HEK293 (cell line): ENCODE measurements around the gene ZNF462.

Experiments used
- CTCF ChIA-PET: fragments of 350-600 bp; formaldehyde crosslinking; extraction: SDS; loops from one replicate; lab custom pipeline; 2021; ENCODE audit warnings: antibody characterized with exemption; lab: Yijun Ruan, JAX
- POLR2A ChIA-PET: fragments of 300-600 bp; formaldehyde crosslinking; extraction: SDS; loops from one replicate; lab custom pipeline; 2020; ENCODE audit warnings: antibody characterized with exemption, inconsistent platforms; lab: Yijun Ruan, JAX
- H3K27ac ChIP-seq: fragments of 200-500 bp; sonication (Bioruptor generic); 2 replicates; pipeline ENCODE4 v1.5.1; 2014; ENCODE audit warnings: low read depth, low read length, control low read depth, inconsistent platforms; ENCODE audit errors: extremely low read depth
- H3K36me3 ChIP-seq, 2 experiments: fragments of 200-500 bp in 1 of 2; sonication (Bioruptor generic) in 1 of 2; 1 replicate in 1 of 2; 2 replicates in 1 of 2; pipeline ENCODE4 v1.5.1; 2014 to 2017; ENCODE audit warnings: inconsistent platforms in 2 of 2, low read length in 2 of 2; ENCODE audit not compliant: control insufficient read depth in 2 of 2, insufficient read depth in 1 of 2
- H3K4me1 ChIP-seq: fragments of 200-500 bp; sonication (Bioruptor generic); 2 replicates; pipeline ENCODE4 v1.5.1; 2014; ENCODE audit warnings: mild to moderate bottlenecking, low read length, inconsistent platforms; ENCODE audit not compliant: control insufficient read depth, insufficient read depth
- H3K4me3 ChIP-seq: 2 replicates; pipeline ENCODE4 v1.5.1; 2011; ENCODE audit warnings: low read depth, mild to moderate bottlenecking, control low read depth, low read length, moderate library complexity
- H3K9me3 ChIP-seq: fragments of 200-500 bp; sonication (Bioruptor generic); 2 replicates; pipeline ENCODE4 v1.5.1; 2014; ENCODE audit warnings: low read depth, low read length, inconsistent platforms; ENCODE audit not compliant: control insufficient read depth, insufficient read depth
- EGR2 ChIP-seq: fragments of 450-650 bp; formaldehyde crosslinking; IDR thresholded peaks from 2 replicates; pipeline ENCODE4 v1.5.1; 2016; ENCODE audit warnings: low read depth, missing biosample characterization, missing genetic modification characterization
- OVOL3 ChIP-seq: fragments of 450-650 bp; formaldehyde crosslinking; IDR thresholded peaks from 2 replicates; pipeline ENCODE4 v1.5.1; 2016; ENCODE audit warnings: missing biosample characterization, missing genetic modification characterization
- SCRT2 ChIP-seq: fragments of 450-650 bp; formaldehyde crosslinking; IDR thresholded peaks from 2 replicates; pipeline ENCODE4 v1.5.1; 2016; ENCODE audit warnings: missing biosample characterization, missing genetic modification characterization
- ZBTB20 ChIP-seq: fragments of 450-650 bp; formaldehyde crosslinking; IDR thresholded peaks from 2 replicates; pipeline ENCODE4 v1.5.1; 2016; ENCODE audit warnings: missing biosample characterization, missing genetic modification characterization
- ZBTB8A ChIP-seq: fragments of 450-650 bp; formaldehyde crosslinking; IDR thresholded peaks from 2 replicates; pipeline ENCODE4 v1.5.1; 2016; ENCODE audit warnings: missing biosample characterization, missing genetic modification characterization
- ZEB2 ChIP-seq: fragments of 450-650 bp; formaldehyde crosslinking; IDR thresholded peaks from 2 replicates; pipeline ENCODE4 v1.5.1; 2016; ENCODE audit warnings: missing biosample characterization, missing genetic modification characterization
- ZFP3 ChIP-seq: fragments of 450-650 bp; formaldehyde crosslinking; IDR thresholded peaks from 2 replicates; pipeline ENCODE4 v1.5.1; 2016; ENCODE audit warnings: low read depth, missing biosample characterization, missing genetic modification characterization
- ZNF10 ChIP-seq: fragments of 450-650 bp; formaldehyde crosslinking; IDR thresholded peaks from 2 replicates; pipeline ENCODE4 v1.5.1; 2017; ENCODE audit warnings: missing biosample characterization, missing genetic modification characterization
- ZNF121 ChIP-seq: fragments of 450-650 bp; formaldehyde crosslinking; IDR thresholded peaks from 2 replicates; pipeline ENCODE4 v1.5.1; 2016; ENCODE audit warnings: missing biosample characterization, missing genetic modification characterization
- ZNF133 ChIP-seq: fragments of 450-650 bp; formaldehyde crosslinking; IDR thresholded peaks from 2 replicates; pipeline ENCODE4 v1.5.1; 2016; ENCODE audit warnings: missing biosample characterization, missing genetic modification characterization
- ZNF391 ChIP-seq: fragments of 450-650 bp; formaldehyde crosslinking; IDR thresholded peaks from 2 replicates; pipeline ENCODE4 v1.5.1; 2016; ENCODE audit warnings: low read depth, missing biosample characterization, missing genetic modification characterization, borderline replicate concordance
- ZNF514 ChIP-seq: fragments of 450-650 bp; formaldehyde crosslinking; IDR thresholded peaks from 2 replicates; pipeline ENCODE4 v1.5.1; 2016; ENCODE audit warnings: missing biosample characterization, missing genetic modification characterization
- ZNF529 ChIP-seq: fragments of 450-650 bp; formaldehyde crosslinking; IDR thresholded peaks from 2 replicates; pipeline ENCODE4 v1.5.1; 2017; ENCODE audit warnings: missing genetic modification characterization, missing biosample characterization; ENCODE audit not compliant: insufficient replicate concordance
- ZNF596 ChIP-seq: fragments of 450-650 bp; IDR thresholded peaks from 2 replicates; pipeline ENCODE4 v1.5.0; 2018; ENCODE audit warnings: missing biosample characterization, mild to moderate bottlenecking, missing genetic modification characterization, moderate library complexity
- ZNF621 ChIP-seq: fragments of 450-650 bp; formaldehyde crosslinking; IDR thresholded peaks from 2 replicates; pipeline ENCODE4 v1.5.1; 2017; ENCODE audit warnings: missing biosample characterization, missing genetic modification characterization
- ZNF670 ChIP-seq: fragments of 450-650 bp; formaldehyde crosslinking; IDR thresholded peaks from 2 replicates; pipeline ENCODE4 v1.5.1; 2016; ENCODE audit warnings: missing biosample characterization, missing genetic modification characterization, low read depth
- ZNF677 ChIP-seq: fragments of 450-650 bp; IDR thresholded peaks from 2 replicates; pipeline ENCODE4 v1.5.0; 2018; ENCODE audit warnings: missing biosample characterization, mild to moderate bottlenecking, missing genetic modification characterization, moderate library complexity
- ZNF777 ChIP-seq: fragments of 450-650 bp; formaldehyde crosslinking; IDR thresholded peaks from 2 replicates; pipeline ENCODE4 v1.5.1; 2017; ENCODE audit warnings: missing biosample characterization, missing genetic modification characterization, borderline replicate concordance
- ZNF843 ChIP-seq: fragments of 450-650 bp; formaldehyde crosslinking; IDR thresholded peaks from 2 replicates; pipeline ENCODE4 v1.5.1; 2016; ENCODE audit warnings: missing biosample characterization, missing genetic modification characterization
- ZSCAN16 ChIP-seq: fragments of 450-650 bp; formaldehyde crosslinking; IDR thresholded peaks from 2 replicates; pipeline ENCODE4 v1.5.1; 2016; ENCODE audit warnings: missing biosample characterization, missing genetic modification characterization
- TF ChIP-seq, protein P1 (sequence below): fragments of 450-650 bp; formaldehyde crosslinking; IDR thresholded peaks from 2 replicates; pipeline ENCODE4 v1.5.1; 2016; ENCODE audit warnings: missing biosample characterization, missing genetic modification characterization
- TF ChIP-seq, protein P2 (sequence below): fragments of 450-650 bp; formaldehyde crosslinking; IDR thresholded peaks from 2 replicates; pipeline ENCODE4 v1.5.1; 2016; ENCODE audit warnings: missing biosample characterization, missing genetic modification characterization
- TF ChIP-seq, protein P3 (sequence below): fragments of 450-650 bp; formaldehyde crosslinking; IDR thresholded peaks from 2 replicates; pipeline ENCODE4 v1.5.1; 2016; ENCODE audit warnings: missing biosample characterization, missing genetic modification characterization
- TF ChIP-seq, protein P4 (sequence below): fragments of 450-650 bp; formaldehyde crosslinking; IDR thresholded peaks from 2 replicates; pipeline ENCODE4 v1.5.1; 2016; ENCODE audit warnings: missing biosample characterization, missing genetic modification characterization, borderline replicate concordance
- TF ChIP-seq, protein P5 (sequence below): fragments of 450-650 bp; formaldehyde crosslinking; IDR thresholded peaks from 2 replicates; pipeline ENCODE4 v1.5.1; 2016; ENCODE audit warnings: missing biosample characterization, missing genetic modification characterization

ZNF462 gene

DNA sequence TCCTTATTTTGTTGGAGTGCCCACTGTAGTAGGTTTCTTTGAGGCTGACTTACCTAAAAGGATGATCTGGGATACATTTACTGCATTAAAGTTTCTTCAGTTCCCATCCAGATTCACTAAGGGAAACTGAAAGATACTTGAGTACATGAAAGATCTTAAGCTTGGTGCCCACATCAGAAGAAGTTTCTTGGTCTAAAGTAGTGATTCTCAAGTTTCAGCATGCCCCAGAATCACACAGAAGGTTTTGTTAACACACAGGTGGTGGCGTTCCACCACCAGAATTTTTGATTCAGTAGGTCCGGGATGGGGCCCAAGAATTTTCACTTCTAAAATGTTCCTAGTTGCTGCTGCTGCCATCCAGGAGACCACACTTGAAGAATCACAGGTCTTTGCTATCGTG lies 171.0 kb downstream of the ZNF462 start:
- H3K36me3 ChIP-seq = no peaks in the 10 kb centered on the region
- H3K4me1 ChIP-seq = no peaks in the 10 kb centered on the region
- TF ChIP-seq SCRT2 (tag by site-specific recombination) (no peak), ZNF10 (tag by site-specific recombination) (no peak), EGR2 (no peak), ZNF670 (tag by site-specific recombination) (no peak), ZBTB20 (tag by site-specific recombination) (no peak), ZFP3 (no peak), ZBTB8A (tag by site-specific recombination) (no peak), ZNF133 (tag by site-specific recombination) (no peak), ZEB2 (no peak)
- ChIA-PET POLR2A (no interaction called here), CTCF (no interaction called here)
- no peak overlapping the region for H3K4me3 ChIP-seq
- no peak overlapping the region for H3K27ac ChIP-seq
- H3K9me3 ChIP-seq = no peaks in the 10 kb centered on the region

DNA sequence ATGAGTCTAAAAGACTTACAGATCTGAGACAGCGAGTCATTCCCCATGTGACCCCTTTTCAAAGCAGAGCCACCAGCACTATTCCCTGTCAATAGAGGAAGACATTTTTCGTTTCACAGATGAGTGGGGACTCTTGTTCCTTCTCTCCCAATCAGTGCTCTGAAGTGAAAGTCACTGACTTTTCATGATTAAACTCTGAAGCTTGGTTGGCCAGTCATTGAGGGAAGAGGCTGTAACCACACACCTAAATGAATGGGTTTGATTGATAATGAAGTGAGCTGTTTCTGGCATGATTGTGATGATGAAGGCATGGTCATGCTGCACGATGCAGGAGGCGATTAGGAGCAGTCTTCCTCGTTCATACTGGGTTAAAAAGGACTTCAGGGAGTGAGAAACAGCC lies 171.9 kb downstream of the ZNF462 start:
- ChIA-PET POLR2A (no interaction called here), CTCF (interaction anchor here (0.8 kb wide), 1 partner anchor 1172 kb away, joined by 3 read pairs; no protein-coding TSS in a partner anchor)
- TF ChIP-seq ZNF621 (tag by site-specific recombination) (no peak), ZNF843 (tag by site-specific recombination) (no peak), ZNF777 (tag by site-specific recombination) (no peak), ZBTB20 (tag by site-specific recombination) (no peak), OVOL3 (tag by site-specific recombination) (no peak), ZNF121 (tag by site-specific recombination) (no peak), ZNF596 (tag by site-specific recombination) (no peak), ZSCAN16 (tag by site-specific recombination) (no peak), ZNF677 (no peak), ZNF529 (tag by site-specific recombination) (no peak), ZNF514 (no peak), ZNF391 (tag by site-specific recombination) (no peak)
- TF ChIP-seq, protein P1, sequence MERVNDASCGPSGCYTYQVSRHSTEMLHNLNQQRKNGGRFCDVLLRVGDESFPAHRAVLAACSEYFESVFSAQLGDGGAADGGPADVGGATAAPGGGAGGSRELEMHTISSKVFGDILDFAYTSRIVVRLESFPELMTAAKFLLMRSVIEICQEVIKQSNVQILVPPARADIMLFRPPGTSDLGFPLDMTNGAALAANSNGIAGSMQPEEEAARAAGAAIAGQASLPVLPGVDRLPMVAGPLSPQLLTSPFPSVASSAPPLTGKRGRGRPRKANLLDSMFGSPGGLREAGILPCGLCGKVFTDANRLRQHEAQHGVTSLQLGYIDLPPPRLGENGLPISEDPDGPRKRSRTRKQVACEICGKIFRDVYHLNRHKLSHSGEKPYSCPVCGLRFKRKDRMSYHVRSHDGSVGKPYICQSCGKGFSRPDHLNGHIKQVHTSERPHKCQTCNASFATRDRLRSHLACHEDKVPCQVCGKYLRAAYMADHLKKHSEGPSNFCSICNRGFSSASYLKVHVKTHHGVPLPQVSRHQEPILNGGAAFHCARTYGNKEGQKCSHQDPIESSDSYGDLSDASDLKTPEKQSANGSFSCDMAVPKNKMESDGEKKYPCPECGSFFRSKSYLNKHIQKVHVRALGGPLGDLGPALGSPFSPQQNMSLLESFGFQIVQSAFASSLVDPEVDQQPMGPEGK (tag by site-specific recombination) = no peak
- TF ChIP-seq, protein P2, sequence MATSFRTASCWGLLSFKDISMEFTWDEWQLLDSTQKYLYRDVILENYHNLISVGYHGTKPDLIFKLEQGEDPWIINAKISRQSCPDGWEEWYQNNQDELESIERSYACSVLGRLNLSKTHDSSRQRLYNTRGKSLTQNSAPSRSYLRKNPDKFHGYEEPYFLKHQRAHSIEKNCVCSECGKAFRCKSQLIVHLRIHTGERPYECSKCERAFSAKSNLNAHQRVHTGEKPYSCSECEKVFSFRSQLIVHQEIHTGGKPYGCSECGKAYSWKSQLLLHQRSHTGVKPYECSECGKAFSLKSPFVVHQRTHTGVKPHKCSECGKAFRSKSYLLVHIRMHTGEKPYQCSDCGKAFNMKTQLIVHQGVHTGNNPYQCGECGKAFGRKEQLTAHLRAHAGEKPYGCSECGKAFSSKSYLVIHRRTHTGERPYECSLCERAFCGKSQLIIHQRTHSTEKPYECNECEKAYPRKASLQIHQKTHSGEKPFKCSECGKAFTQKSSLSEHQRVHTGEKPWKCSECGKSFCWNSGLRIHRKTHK = no peak
- TF ChIP-seq, protein P3, sequence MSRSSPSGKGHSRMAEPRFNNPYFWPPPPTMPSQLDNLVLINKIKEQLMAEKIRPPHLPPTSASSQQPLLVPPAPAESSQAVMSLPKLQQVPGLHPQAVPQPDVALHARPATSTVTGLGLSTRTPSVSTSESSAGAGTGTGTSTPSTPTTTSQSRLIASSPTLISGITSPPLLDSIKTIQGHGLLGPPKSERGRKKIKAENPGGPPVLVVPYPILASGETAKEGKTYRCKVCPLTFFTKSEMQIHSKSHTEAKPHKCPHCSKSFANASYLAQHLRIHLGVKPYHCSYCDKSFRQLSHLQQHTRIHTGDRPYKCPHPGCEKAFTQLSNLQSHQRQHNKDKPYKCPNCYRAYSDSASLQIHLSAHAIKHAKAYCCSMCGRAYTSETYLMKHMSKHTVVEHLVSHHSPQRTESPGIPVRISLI (tag by site-specific recombination) = no peak
- TF ChIP-seq, protein P4, sequence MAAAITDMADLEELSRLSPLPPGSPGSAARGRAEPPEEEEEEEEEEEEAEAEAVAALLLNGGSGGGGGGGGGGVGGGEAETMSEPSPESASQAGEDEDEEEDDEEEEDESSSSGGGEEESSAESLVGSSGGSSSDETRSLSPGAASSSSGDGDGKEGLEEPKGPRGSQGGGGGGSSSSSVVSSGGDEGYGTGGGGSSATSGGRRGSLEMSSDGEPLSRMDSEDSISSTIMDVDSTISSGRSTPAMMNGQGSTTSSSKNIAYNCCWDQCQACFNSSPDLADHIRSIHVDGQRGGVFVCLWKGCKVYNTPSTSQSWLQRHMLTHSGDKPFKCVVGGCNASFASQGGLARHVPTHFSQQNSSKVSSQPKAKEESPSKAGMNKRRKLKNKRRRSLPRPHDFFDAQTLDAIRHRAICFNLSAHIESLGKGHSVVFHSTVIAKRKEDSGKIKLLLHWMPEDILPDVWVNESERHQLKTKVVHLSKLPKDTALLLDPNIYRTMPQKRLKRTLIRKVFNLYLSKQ (tag by site-specific recombination) = no peak
- TF ChIP-seq, protein P5, sequence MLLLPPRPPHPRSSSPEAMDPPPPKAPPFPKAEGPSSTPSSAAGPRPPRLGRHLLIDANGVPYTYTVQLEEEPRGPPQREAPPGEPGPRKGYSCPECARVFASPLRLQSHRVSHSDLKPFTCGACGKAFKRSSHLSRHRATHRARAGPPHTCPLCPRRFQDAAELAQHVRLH (tag by site-specific recombination) = no peak
- Histone ChIP-seq H3K4me3 (no peak overlapping the region), H3K27ac (no peak overlapping the region), H3K9me3 (no peaks in the 10 kb centered on the region), H3K4me1 (no peaks in the 10 kb centered on the region), H3K36me3 (no peaks in the 10 kb centered on the region)
